Upper lobe of left lung (tissue), 6 donors: ENCODE measurements around the gene DNAH3. TPM values are rescaled to one million over a fixed set of nuclear protein-coding genes. Genes with fewer than 3 reads are reported as not detected.

ENCODE experiments used
- ATAC-seq, 2 donors: fragments of 200-7000 bp; cut with Tn5 transposase; one replicate each; pipeline ENCODE4 v1.9.1; 2022; ENCODE audit warnings: mild to moderate bottlenecking in 2 of 2, moderate library complexity in 2 of 2; ENCODE audit not compliant: low FRiP score in 2 of 2
- DNase-seq, 2 donors: peaks; one replicate each; pipeline ENCODE4 v3.0.0-alpha.2; 2019 to 2020
- H3K27ac ChIP-seq, 4 donors: fragments of 200-600 bp; sonication (generic); one replicate each; pipeline ENCODE4 v1.5.1; 2016 to 2019
- H3K27me3 ChIP-seq, 4 donors: fragments of 200-600 bp; sonication (generic); one replicate each; pipeline ENCODE4 v1.5.1; 2017 to 2019
- H3K36me3 ChIP-seq, 4 donors: fragments of 200-600 bp; sonication (generic); one replicate each; pipeline ENCODE4 v1.5.1; 2016 to 2019
- H3K4me1 ChIP-seq, 4 donors: fragments of 200-600 bp; sonication (generic); one replicate each; pipeline ENCODE4 v1.5.1; 2018 to 2019
- H3K4me3 ChIP-seq, 4 donors: fragments of 200-600 bp; sonication (generic); one replicate each; pipeline ENCODE4 v1.5.1; 2017 to 2019; ENCODE audit warnings: mild to moderate bottlenecking in 2 of 4, moderate library complexity in 1 of 4
- H3K9me3 ChIP-seq, 4 donors: fragments of 200-600 bp; sonication (generic); one replicate each; pipeline ENCODE4 v1.5.1; 2018 to 2019
- CTCF ChIP-seq, 6 experiments: fragments of 450-650 bp in 4 of 6; fragments of 200-600 bp in 2 of 6; sonication (generic) in 2 of 6; IDR thresholded peaks; one replicate each; pipeline ENCODE4 v1.5.1; 2016 to 2019; ENCODE audit warnings: antibody characterized with exemption in 6 of 6
- EP300 ChIP-seq, 4 donors: sonication (generic); formaldehyde crosslinking; IDR thresholded peaks; one replicate each; pipeline ENCODE4 v1.5.1; 2017; ENCODE audit warnings: antibody characterized with exemption in 4 of 4, control low read depth in 2 of 4
- POLR2A ChIP-seq, 4 donors: fragments of 450-650 bp; IDR thresholded peaks; one replicate each; pipeline ENCODE4 v1.5.1; 2016 to 2017; ENCODE audit warnings: antibody characterized with exemption in 4 of 4, mild to moderate bottlenecking in 2 of 4
- POLR2AphosphoS5 ChIP-seq, 2 donors: sonication (generic); formaldehyde crosslinking; IDR thresholded peaks; one replicate each; pipeline ENCODE4 v1.5.1; 2017; ENCODE audit warnings: antibody characterized with exemption in 2 of 2
- WGBS, 2 donors: methylation state at CpG; one replicate each; pipeline ENCODE4 v1.1.5; 2017 to 2018; 5-methylcytosine and 5-hydroxymethylcytosine counted together
- total RNA-seq, 6 donors: library from RNA; depleted of rRNA in 4 of 6; stranded (reverse); fragments of >200 nt in 4 of 6; gene quantifications; one replicate each; pipeline versions ENCODE4 v1.1.0 to v1.2.1, GENCODE V29; 2016 to 2021
- donor health status: DM: no; HTN: no; CAD: no; lungs with moderate emphysema.
- donor health status: DM: no; HTN: yes; CAD: no; lungs with severe emphysema.

DNAH3 gene
- total RNA-seq, 6 donors from 2014 or later: 0.23 to 48.1 (median 4.8) TPM

- ATAC-seq (no peak), DNase-seq (no peak)
- no peaks in the 10 kb centered on the region for H3K27me3 ChIP-seq
- TF ChIP-seq POLR2AphosphoS5 (IDR thresholded peaks at IDR 0.05): no peak
- no peak for TF ChIP-seq EP300 (IDR thresholded peaks at IDR 0.05)
- no peak for TF ChIP-seq CTCF (IDR thresholded peaks at IDR 0.05)
- no peak for TF ChIP-seq POLR2A (IDR thresholded peaks at IDR 0.05)
- WGBS, 2 donors: 90 to 91% methylated on average over 12 of the region's 12 CpGs
- no peak overlapping the region for H3K4me3 ChIP-seq
- no peaks in the 10 kb centered on the region for H3K9me3 ChIP-seq
- peaks cover 0 to 8% (median 0%) of the 10 kb centered on the region in 4 donors for H3K4me1 ChIP-seq
- H3K36me3 ChIP-seq: peaks cover 2 to 16% (median 9%) of the 10 kb centered on the region in 4 donors
- no peak overlapping the region for H3K27ac ChIP-seq
Observed at GRCh38 chr16:21185659-21186325, 35.1 kb upstream of the DNAH3 start.

- no peak for ATAC-seq
- Histone ChIP-seq H3K36me3 (peaks cover 4 to 21% (median 9%) of the 10 kb centered on the region in 4 donors), H3K4me1 (peaks cover 0 to 8% (median 0%) of the 10 kb centered on the region in 4 donors), H3K27ac (no peak overlapping the region), H3K4me3 (no peak overlapping the region), H3K9me3 (no peaks in the 10 kb centered on the region), H3K27me3 (no peaks in the 10 kb centered on the region)
- 84% methylated on average over 3 of the region's 3 CpGs for WGBS, 2 donors
- no peak for DNase-seq
- no peak for TF ChIP-seq POLR2A (IDR thresholded peaks at IDR 0.05)
- no peak for TF ChIP-seq CTCF (IDR thresholded peaks at IDR 0.05)
Observed at GRCh38 chr16:21184834-21185233, 34.2 kb upstream of the DNAH3 start.

GRCh38 chr16:21183995-21184394 is 33.3 kb upstream of the DNAH3 start:
- Histone ChIP-seq H3K4me3 (no peak overlapping the region), H3K27me3 (no peaks in the 10 kb centered on the region), H3K27ac (no peak overlapping the region), H3K9me3 (no peaks in the 10 kb centered on the region), H3K36me3 (peaks cover 4 to 29% (median 9%) of the 10 kb centered on the region in 4 donors), H3K4me1 (peaks cover 0 to 8% (median 2%) of the 10 kb centered on the region in 4 donors)
- DNase-seq (no peak), ATAC-seq (no peak)
- TF ChIP-seq EP300 (IDR thresholded peaks at IDR 0.05): no peak
- TF ChIP-seq POLR2AphosphoS5 (IDR thresholded peaks at IDR 0.05): no peak
- TF ChIP-seq POLR2A (IDR thresholded peaks at IDR 0.05): no peak
- TF ChIP-seq CTCF (IDR thresholded peaks at IDR 0.05): no peak
- 88 to 91% methylated on average over 3 of the region's 3 CpGs for WGBS, 2 donors

GRCh38 chr16:21179983-21180365 is 29.3 kb upstream of the DNAH3 start:
- no peak for ATAC-seq
- H3K4me1 ChIP-seq: peaks cover 0 to 5% (median 0%) of the 10 kb centered on the region in 4 donors
- H3K27ac ChIP-seq: no peak overlapping the region
- H3K9me3 ChIP-seq: no peaks in the 10 kb centered on the region
- no peak overlapping the region for H3K4me3 ChIP-seq
- no peak for TF ChIP-seq CTCF (IDR thresholded peaks at IDR 0.05)
- TF ChIP-seq EP300 (IDR thresholded peaks at IDR 0.05): no peak
- H3K36me3 ChIP-seq: peaks cover 8 to 57% (median 9%) of the 10 kb centered on the region in 4 donors
- H3K27me3 ChIP-seq: no peaks in the 10 kb centered on the region
- no peak for DNase-seq
- WGBS, 2 donors: 82% methylated on average over 3 of the region's 3 CpGs
